ENCODE data around the gene PGGT1B. TPM values are rescaled to one million over a fixed set of nuclear protein-coding genes. Genes with fewer than 3 reads are reported as not detected.

The PGGT1B gene
- total RNA-seq, 1 donor from 2014 or later: 7.2 TPM

GRCh38 chr5:115237066-115237465 lies 25.6 kb downstream of the PGGT1B start:
- H3K4me3 ChIP-seq (ENCODE audit: low read depth, low read length): no peak overlapping the region
- no peaks in the 10 kb centered on the region for H3K27me3 ChIP-seq (ENCODE audit: control insufficient read depth, insufficient read depth, low read length)
- H3K36me3 ChIP-seq (ENCODE audit: control insufficient read depth, insufficient read depth, low read length): no peaks in the 10 kb centered on the region
- no peak for TF ChIP-seq CTCF (IDR thresholded peaks at IDR 0.05; ENCODE audit: insufficient read depth, low read length, poor library complexity, severe bottlenecking)
- no peak for DNase-seq (ENCODE audit: low read depth)

GRCh38 chr5:115236599-115236998 lies 26.1 kb downstream of the PGGT1B start:
- Histone ChIP-seq H3K27me3 (ENCODE audit: control insufficient read depth, insufficient read depth, low read length) (no peaks in the 10 kb centered on the region), H3K36me3 (ENCODE audit: control insufficient read depth, insufficient read depth, low read length) (no peaks in the 10 kb centered on the region), H3K4me3 (ENCODE audit: low read depth, low read length) (no peak overlapping the region)
- TF ChIP-seq CTCF (IDR thresholded peaks at IDR 0.05; ENCODE audit: insufficient read depth, low read length, poor library complexity, severe bottlenecking): no peak
- no peak for DNase-seq (ENCODE audit: low read depth)

- no peak for DNase-seq (ENCODE audit: low read depth)
- Histone ChIP-seq H3K4me3 (ENCODE audit: low read depth, low read length) (no peak overlapping the region), H3K36me3 (ENCODE audit: control insufficient read depth, insufficient read depth, low read length) (no peaks in the 10 kb centered on the region), H3K27me3 (ENCODE audit: control insufficient read depth, insufficient read depth, low read length) (no peaks in the 10 kb centered on the region)
- no peak for TF ChIP-seq CTCF (IDR thresholded peaks at IDR 0.05; ENCODE audit: insufficient read depth, low read length, poor library complexity, severe bottlenecking)
Measured at GRCh38 chr5:115231598-115231997, 31.1 kb downstream of the PGGT1B start.

GRCh38 chr5:115229606-115230005 lies 33.1 kb downstream of the PGGT1B start:
- TF ChIP-seq CTCF (IDR thresholded peaks at IDR 0.05; ENCODE audit: insufficient read depth, low read length, poor library complexity, severe bottlenecking): no peak
- no peaks in the 10 kb centered on the region for H3K36me3 ChIP-seq (ENCODE audit: control insufficient read depth, insufficient read depth, low read length)
- H3K27me3 ChIP-seq (ENCODE audit: control insufficient read depth, insufficient read depth, low read length): no peaks in the 10 kb centered on the region
- no peak overlapping the region for H3K4me3 ChIP-seq (ENCODE audit: low read depth, low read length)
- no peak for DNase-seq (ENCODE audit: low read depth)

GRCh38 chr5:115227281-115227680 lies 35.4 kb downstream of the PGGT1B start:
- no peak overlapping the region for H3K4me3 ChIP-seq (ENCODE audit: low read depth, low read length)
- no peak for DNase-seq (ENCODE audit: low read depth)
- H3K27me3 ChIP-seq (ENCODE audit: control insufficient read depth, insufficient read depth, low read length): no peaks in the 10 kb centered on the region
- TF ChIP-seq CTCF (IDR thresholded peaks at IDR 0.05; ENCODE audit: insufficient read depth, low read length, poor library complexity, severe bottlenecking): no peak
- no peaks in the 10 kb centered on the region for H3K36me3 ChIP-seq (ENCODE audit: control insufficient read depth, insufficient read depth, low read length)

- no peak for TF ChIP-seq CTCF (IDR thresholded peaks at IDR 0.05; ENCODE audit: insufficient read depth, low read length, poor library complexity, severe bottlenecking)
- H3K36me3 ChIP-seq (ENCODE audit: control insufficient read depth, insufficient read depth, low read length): no peaks in the 10 kb centered on the region
- no peaks in the 10 kb centered on the region for H3K27me3 ChIP-seq (ENCODE audit: control insufficient read depth, insufficient read depth, low read length)
- no peak overlapping the region for H3K4me3 ChIP-seq (ENCODE audit: low read depth, low read length)
- no peak for DNase-seq (ENCODE audit: low read depth)
Measured at GRCh38 chr5:115214541-115214940, 48.1 kb downstream of the PGGT1B start.
